ENCODE measurements around the gene CADM1. TPM values are rescaled to one million over a fixed set of nuclear protein-coding genes. Genes with fewer than 3 reads are reported as not detected.

The CADM1 gene
- total RNA-seq, 1 experiment from 2014 or later = not detected

- no peak overlapping the region for H3K27ac Mint-ChIP-seq (ENCODE audit: low read depth, unreplicated experiment)
- H3K36me3 Mint-ChIP-seq (ENCODE audit: insufficient read depth, unreplicated experiment) = no peaks in the 10 kb centered on the region
- H3K27me3 Mint-ChIP-seq (ENCODE audit: insufficient read depth, unreplicated experiment) = peaks cover 99% of the 10 kb centered on the region
- POLR2A ChIA-PET = no interaction called here
- no peak for DNase-seq (ENCODE audit: unreplicated experiment)
- no peaks in the 10 kb centered on the region for H3K4me1 Mint-ChIP-seq (ENCODE audit: insufficient read depth, unreplicated experiment)
- no peak for TF ChIP-seq CTCF (IDR thresholded peaks at IDR 0.05; ENCODE audit: unreplicated experiment)
- intact Hi-C loops (cut with micrococcal nuclease) = no loop called here
- no peak overlapping the region for H3K4me3 Mint-ChIP-seq (ENCODE audit: unreplicated experiment)
- no TSS peak for BruUV-seq (replicated peaks)
- CTCF ChIA-PET = interaction anchor here (1.2 kb wide), 1 partner anchor 16 kb away, joined by 4 read pairs; no protein-coding TSS in a partner anchor
- H3K9me3 Mint-ChIP-seq (ENCODE audit: unreplicated experiment) = no peaks in the 10 kb centered on the region
Measured at GRCh38 chr11:115398333-115399080, 105.7 kb downstream of the CADM1 start.

GRCh38 chr11:115396533-115396932 is 107.7 kb downstream of the CADM1 start:
- Mint-ChIP-seq H3K4me3 (ENCODE audit: unreplicated experiment) (no peak overlapping the region), H3K9me3 (ENCODE audit: unreplicated experiment) (no peaks in the 10 kb centered on the region), H3K27ac (ENCODE audit: low read depth, unreplicated experiment) (no peak overlapping the region), H3K27me3 (ENCODE audit: insufficient read depth, unreplicated experiment) (peaks cover 96% of the 10 kb centered on the region), H3K4me1 (ENCODE audit: insufficient read depth, unreplicated experiment) (no peaks in the 10 kb centered on the region), H3K36me3 (ENCODE audit: insufficient read depth, unreplicated experiment) (no peaks in the 10 kb centered on the region)
- CTCF ChIA-PET = no interaction called here
- no TSS peak for BruUV-seq (replicated peaks)
- no peak for DNase-seq (ENCODE audit: unreplicated experiment)
- POLR2A ChIA-PET = no interaction called here
- no peak for TF ChIP-seq CTCF (IDR thresholded peaks at IDR 0.05; ENCODE audit: unreplicated experiment)
- intact Hi-C loops (cut with micrococcal nuclease) = no loop called here

GRCh38 chr11:115393950-115394349 is 110.3 kb downstream of the CADM1 start:
- CTCF ChIA-PET = interaction anchor here (0.6 to 1.2 kb wide), 2 partner anchors 60 to 859 kb away, joined by 4 to 6 read pairs; no protein-coding TSS in a partner anchor
- Mint-ChIP-seq H3K9me3 (ENCODE audit: unreplicated experiment) (no peaks in the 10 kb centered on the region), H3K4me3 (ENCODE audit: unreplicated experiment) (no peak overlapping the region), H3K27me3 (ENCODE audit: insufficient read depth, unreplicated experiment) (peaks cover 96% of the 10 kb centered on the region), H3K27ac (ENCODE audit: low read depth, unreplicated experiment) (no peak overlapping the region), H3K36me3 (ENCODE audit: insufficient read depth, unreplicated experiment) (no peaks in the 10 kb centered on the region), H3K4me1 (ENCODE audit: insufficient read depth, unreplicated experiment) (no peaks in the 10 kb centered on the region)
- POLR2A ChIA-PET = no interaction called here
- no peak for TF ChIP-seq CTCF (IDR thresholded peaks at IDR 0.05; ENCODE audit: unreplicated experiment)
- intact Hi-C loops (cut with micrococcal nuclease) = no loop called here
- no TSS peak for BruUV-seq (replicated peaks)
- no peak for DNase-seq (ENCODE audit: unreplicated experiment)

- no TSS peak for BruUV-seq (replicated peaks)
- H3K36me3 Mint-ChIP-seq (ENCODE audit: insufficient read depth, unreplicated experiment) = no peaks in the 10 kb centered on the region
- DNase-seq (ENCODE audit: unreplicated experiment) = no peak
- no peaks in the 10 kb centered on the region for H3K9me3 Mint-ChIP-seq (ENCODE audit: unreplicated experiment)
- no peaks in the 10 kb centered on the region for H3K4me1 Mint-ChIP-seq (ENCODE audit: insufficient read depth, unreplicated experiment)
- TF ChIP-seq CTCF (IDR thresholded peaks at IDR 0.05; ENCODE audit: unreplicated experiment) = no peak
- H3K4me3 Mint-ChIP-seq (ENCODE audit: unreplicated experiment) = no peak overlapping the region
- intact Hi-C loops (cut with micrococcal nuclease) = no loop called here
- CTCF ChIA-PET = no interaction called here
- POLR2A ChIA-PET = no interaction called here
- H3K27me3 Mint-ChIP-seq (ENCODE audit: insufficient read depth, unreplicated experiment) = peaks cover 96% of the 10 kb centered on the region
- no peak overlapping the region for H3K27ac Mint-ChIP-seq (ENCODE audit: low read depth, unreplicated experiment)
Measured at GRCh38 chr11:115391598-115391997, 112.6 kb downstream of the CADM1 start.
